Measurements from ENCODE around the gene SRPK2. TPM values are rescaled to one million over a fixed set of nuclear protein-coding genes. Genes with fewer than 3 reads are reported as not detected.

SRPK2 gene
- total and polyA plus RNA-seq, 2 of the 13 experiments (the other 11 are each of a cell fraction or from before 2014, with no cell fraction given): 10.1 to 22.3 TPM

GRCh38 chr7:105278565-105278964, 110.2 kb downstream of the SRPK2 start:
- peaks cover 7% of the 10 kb centered on the region for H3K79me2 ChIP-seq (ENCODE audit: insufficient read depth, low read length)
- TF ChIP-seq ZNF253 (CRISPR knock-in tag; IDR thresholded peaks at IDR 0.05; ENCODE audit: borderline replicate concordance) (no peak), HNRNPK (IDR thresholded peaks at IDR 0.05; ENCODE audit: low read depth, low read length, poor library complexity, severe bottlenecking) (peak; percentile 76)
- POLR2A ChIA-PET: no interaction called here
- in situ Hi-C loops (cut with HindIII; ENCODE audit: extremely low pct_ligation_motif_present, low pct_unique_long_range_greater_than_20kb): no loop called here
- no peak overlapping the region for H3K4me2 ChIP-seq (ENCODE audit: low read depth, low read length)
- FAIRE-seq (no peak), DNase-seq (ENCODE audit: low spot score) (no peak), ATAC-seq (no peak)
- CTCF ChIA-PET (ENCODE audit: low intra/inter-chr PET ratio, low total read pairs): no interaction called here
- no peak overlapping the region for H3K4me3 ChIP-seq (replicated peaks in 1 of 3; ENCODE audit: insufficient read depth in 1 of 3, low read depth in 2 of 3, low read length in 3 of 3)
- H3K4me1 ChIP-seq (ENCODE audit: insufficient read depth, low read length): peaks cover 13% of the 10 kb centered on the region
- no peaks in the 10 kb centered on the region for H3K9me3 ChIP-seq (ENCODE audit: low read length)
- no peaks in the 10 kb centered on the region for H3K36me3 ChIP-seq (replicated peaks in 1 of 2; ENCODE audit: control insufficient read depth in 1 of 2, insufficient read depth in 2 of 2, low read length in 2 of 2)
- BruUV-seq (replicated peaks): no TSS peak
- H3K9ac ChIP-seq (ENCODE audit: insufficient read depth, low read depth, low read length): no peak overlapping the region
- H3K27ac ChIP-seq (ENCODE audit: extremely low read length, insufficient read depth, low read length): no peak overlapping the region
- no peaks in the 10 kb centered on the region for H3K27me3 ChIP-seq (ENCODE audit: control insufficient read depth in 1 of 2, insufficient read depth in 2 of 2, low read length in 2 of 2)
- no peak overlapping the region for H2AFZ ChIP-seq (ENCODE audit: low read length)
- peaks cover 3% of the 10 kb centered on the region; the same call in 1 of the 2 replicates for H4K20me1 ChIP-seq (ENCODE audit: insufficient read depth, low read length)
- WGBS (ENCODE audit: low lambda C conversion rate): 97% methylated on average over 5 of the region's 5 CpGs
- intact Hi-C loops (cut with micrococcal nuclease; ENCODE audit: unreplicated experiment): no loop called here

DNA sequence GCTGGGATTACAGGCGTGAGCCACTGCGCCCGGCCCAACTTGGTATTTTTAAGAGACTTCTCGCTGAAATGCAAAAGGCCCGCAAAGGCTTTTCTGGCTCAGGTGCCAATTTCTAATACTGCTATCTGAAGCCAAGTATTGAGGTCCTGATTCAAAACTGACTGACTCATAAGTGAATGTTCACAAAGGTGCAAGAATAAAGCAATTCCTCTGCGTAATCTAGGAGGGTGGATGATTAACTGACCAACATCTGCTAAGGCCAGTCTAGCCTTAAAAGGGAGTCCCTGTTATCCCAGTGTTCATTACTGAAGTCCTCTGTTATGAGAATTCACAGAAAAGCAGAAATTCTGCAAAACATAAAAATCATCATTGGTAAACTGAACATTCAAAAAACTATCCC, 111.4 kb downstream of the SRPK2 start:
- ATAC-seq: no peak
- intact Hi-C loops (cut with micrococcal nuclease; ENCODE audit: unreplicated experiment): no loop called here
- 100% methylated on average over 6 of the region's 6 CpGs for WGBS (ENCODE audit: low lambda C conversion rate)
- TF ChIP-seq JARID2 (CRISPR knock-in tag; IDR thresholded peaks at IDR 0.05; ENCODE audit: insufficient replicate concordance) (no peak), ZBTB7B (CRISPR knock-in tag; IDR thresholded peaks at IDR 0.05) (no peak), ZBTB3 (CRISPR knock-in tag; IDR thresholded peaks at IDR 0.05; ENCODE audit: borderline replicate concordance, low read depth) (no peak), IRX3 (CRISPR knock-in tag; IDR thresholded peaks at IDR 0.05; ENCODE audit: borderline replicate concordance, low read depth) (no peak), REXO4 (CRISPR knock-in tag; IDR thresholded peaks at IDR 0.05; ENCODE audit: borderline replicate concordance) (no peak), MTF1 (CRISPR knock-in tag; IDR thresholded peaks at IDR 0.05) (no peak), PCBP1 (IDR thresholded peaks at IDR 0.05; ENCODE audit: borderline replicate concordance, low read depth, low read length) (no peak), NR2C2 (CRISPR knock-in tag; IDR thresholded peaks at IDR 0.05; ENCODE audit: borderline replicate concordance) (no peak), ZNF597 (CRISPR knock-in tag; IDR thresholded peaks at IDR 0.05) (no peak), KAT8 (CRISPR knock-in tag; IDR thresholded peaks at IDR 0.05) (no peak), ZNF546 (CRISPR knock-in tag; conservative IDR thresholded peaks at IDR 0.05) (no peak), ETV5 (CRISPR knock-in tag; IDR thresholded peaks at IDR 0.05; ENCODE audit: borderline replicate concordance) (no peak), MIXL1 (CRISPR knock-in tag; IDR thresholded peaks at IDR 0.05) (no peak), ZBTB49 (CRISPR knock-in tag; IDR thresholded peaks at IDR 0.05; ENCODE audit: borderline replicate concordance) (no peak)

More for the DNA sequence above, 111.4 kb downstream of the SRPK2 start:
- in situ Hi-C loops (cut with HindIII; ENCODE audit: extremely low pct_ligation_motif_present, low pct_unique_long_range_greater_than_20kb): no loop called here
- Histone ChIP-seq H3K4me3 (replicated peaks in 1 of 3; ENCODE audit: insufficient read depth in 1 of 3, low read depth in 2 of 3, low read length in 3 of 3) (no peak overlapping the region), H3K79me2 (ENCODE audit: insufficient read depth, low read length) (peaks cover 7% of the 10 kb centered on the region), H3K9me3 (ENCODE audit: low read length) (no peaks in the 10 kb centered on the region), H3K27ac (ENCODE audit: extremely low read length, insufficient read depth, low read length) (no peak overlapping the region), H3K36me3 (replicated peaks in 1 of 2; ENCODE audit: control insufficient read depth in 1 of 2, insufficient read depth in 2 of 2, low read length in 2 of 2) (no peaks in the 10 kb centered on the region), H3K4me2 (ENCODE audit: low read depth, low read length) (no peak overlapping the region), H2AFZ (ENCODE audit: low read length) (no peak overlapping the region), H3K4me1 (ENCODE audit: insufficient read depth, low read length) (peaks cover 12% of the 10 kb centered on the region), H3K27me3 (ENCODE audit: control insufficient read depth in 1 of 2, insufficient read depth in 2 of 2, low read length in 2 of 2) (no peaks in the 10 kb centered on the region), H4K20me1 (ENCODE audit: insufficient read depth, low read length) (peaks cover 3% of the 10 kb centered on the region; the same call in 1 of the 2 replicates), H3K9ac (ENCODE audit: insufficient read depth, low read depth, low read length) (no peak overlapping the region)
- ChIA-PET CTCF (ENCODE audit: low intra/inter-chr PET ratio, low total read pairs) (no interaction called here), POLR2A (no interaction called here)
- BruUV-seq (replicated peaks): no TSS peak
- FAIRE-seq (no peak), DNase-seq (ENCODE audit: low spot score) (no peak)

Measured in HepG2 (cell line).